Endodermal cell (in vitro differentiated cells): ENCODE measurements around the gene ILKAP. TPM values are rescaled to one million over a fixed set of nuclear protein-coding genes. Genes with fewer than 3 reads are reported as not detected.

Source experiments
- DNase-seq: peaks from one replicate; pipeline ENCODE4 v3.0.0-alpha.2; 2017
- H3K27ac ChIP-seq: 2 replicates; pipeline ENCODE4 v1.5.1; 2013; ENCODE audit warnings: mild to moderate bottlenecking, low read depth, low read length, moderate library complexity
- H3K27me3 ChIP-seq: 2 replicates; pipeline ENCODE4 v1.6.1; 2013; ENCODE audit warnings: mild to moderate bottlenecking, low read length, moderate library complexity; ENCODE audit not compliant: insufficient read depth, control insufficient read depth, poor library complexity, severe bottlenecking
- H3K36me3 ChIP-seq: 2 replicates; pipeline ENCODE4 v1.7.0; 2013; ENCODE audit warnings: mild to moderate bottlenecking, low read length, moderate library complexity; ENCODE audit not compliant: control insufficient read depth, insufficient read depth
- H3K4me1 ChIP-seq: one replicate; pipeline ENCODE4 v1.7.0; 2013; ENCODE audit warnings: low read length; ENCODE audit not compliant: control insufficient read depth, insufficient read depth
- H3K4me3 ChIP-seq: 2 replicates; pipeline ENCODE4 v1.5.1; 2013; ENCODE audit warnings: mild to moderate bottlenecking, low read length, moderate library complexity
- H3K9ac ChIP-seq: 2 replicates; pipeline ENCODE4 v1.6.1; 2013; ENCODE audit warnings: mild to moderate bottlenecking, low read length, moderate library complexity; ENCODE audit not compliant: poor library complexity, severe bottlenecking; ENCODE audit errors: extremely low read depth
- H3K9me3 ChIP-seq: 2 replicates; pipeline ENCODE4 v1.6.1; 2013; ENCODE audit warnings: mild to moderate bottlenecking, low read length, moderate library complexity; ENCODE audit not compliant: control insufficient read depth
- H3K27ac Mint-ChIP-seq: 2 replicates; pipeline ENCODE4 v1.8.0; 2020; ENCODE audit warnings: mixed read lengths
- H3K27me3 Mint-ChIP-seq: 2 replicates; pipeline ENCODE4 v1.8.0; 2021; ENCODE audit warnings: mild to moderate bottlenecking, mixed read lengths; ENCODE audit not compliant: insufficient read depth
- H3K36me3 Mint-ChIP-seq: 2 replicates; pipeline ENCODE4 v1.8.0; 2020; ENCODE audit warnings: low read depth, mixed read lengths
- H3K4me1 Mint-ChIP-seq: 2 replicates; pipeline ENCODE4 v1.8.0; 2020; ENCODE audit warnings: mixed read lengths
- H3K4me3 Mint-ChIP-seq: 2 replicates; pipeline ENCODE4 v1.8.0; 2020; ENCODE audit warnings: mild to moderate bottlenecking, moderate library complexity, mixed read lengths
- H3K9me3 Mint-ChIP-seq: 2 replicates; pipeline ENCODE4 v1.8.0; 2020; ENCODE audit warnings: mild to moderate bottlenecking, mixed read lengths
- CTCF ChIP-seq: fragments of 200-600 bp; sonication (generic); conservative IDR thresholded peaks from 2 replicates; pipeline ENCODE4 v1.5.0; 2021; ENCODE audit warnings: antibody characterized with exemption, mild to moderate bottlenecking
- WGBS, 2 experiments: methylation state at CpG; one replicate each; pipeline versions ENCODE4 v1.1.5 to v1.1.7; 2013; ENCODE audit warnings: missing lambda C conversion rate in 2 of 2, mixed read lengths in 1 of 2; ENCODE audit not compliant: insufficient coverage in 1 of 2, insufficient read length in 1 of 2; 5-methylcytosine and 5-hydroxymethylcytosine counted together
- total RNA-seq, 2 donors: library from RNA; stranded (reverse); fragmentation: NEBNext Ultra II Directional in 1 of 2; extraction: Animal tissue kit (Norgen Biotek cat#: 25700) in 1 of 2; gene quantifications; 2 replicates in 1 of 2; 3 replicates in 1 of 2; pipeline ENCODE4 v1.2.1, GENCODE V29; 2021

The ILKAP gene
- total RNA-seq, 2 donors from 2014 or later: 40.9 to 46.4 TPM

- Histone ChIP-seq H3K4me3 (no peak overlapping the region), H3K9me3 (no peaks in the 10 kb centered on the region), H3K27ac (no peak overlapping the region), H3K36me3 (peaks cover 59% of the 10 kb centered on the region), H3K27me3 (no peaks in the 10 kb centered on the region), H3K4me1 (no peaks in the 10 kb centered on the region), H3K9ac (no peak overlapping the region)
- Mint-ChIP-seq H3K36me3 (peaks cover 47% of the 10 kb centered on the region), H3K4me3 (no peak overlapping the region), H3K9me3 (no peaks in the 10 kb centered on the region), H3K27me3 (no peaks in the 10 kb centered on the region), H3K4me1 (no peaks in the 10 kb centered on the region), H3K27ac (no peak overlapping the region)
- WGBS, 2 experiments: 94 to 96% methylated on average over 9 to 11 of the region's 11 CpGs
- no peak for DNase-seq
- TF ChIP-seq CTCF: no peak
These were observed 48.5 kb upstream of the ILKAP start for GRCh38 chr2:238251986-238252385.

- no peaks in the 10 kb centered on the region for H3K27me3 ChIP-seq
- H3K4me3 Mint-ChIP-seq: no peak overlapping the region
- DNase-seq: no peak
- peaks cover 58% of the 10 kb centered on the region for H3K36me3 ChIP-seq
- whole genome bisulfite sequencing, 2 experiments: 89 to 97% methylated on average over 6 to 12 of the region's 12 CpGs
- H3K27ac ChIP-seq: no peak overlapping the region
- no peaks in the 10 kb centered on the region for H3K9me3 Mint-ChIP-seq
- no peaks in the 10 kb centered on the region for H3K9me3 ChIP-seq
- TF ChIP-seq CTCF: no peak
- H3K4me1 ChIP-seq: no peaks in the 10 kb centered on the region
- H3K27me3 Mint-ChIP-seq: no peaks in the 10 kb centered on the region
- H3K36me3 Mint-ChIP-seq: peaks cover 49% of the 10 kb centered on the region
- no peak overlapping the region for H3K27ac Mint-ChIP-seq
- H3K4me3 ChIP-seq: no peak overlapping the region
- H3K4me1 Mint-ChIP-seq: no peaks in the 10 kb centered on the region
- H3K9ac ChIP-seq: no peak overlapping the region
These were observed 47.8 kb upstream of the ILKAP start for GRCh38 chr2:238251331-238251730.

- Mint-ChIP-seq H3K4me1 (no peaks in the 10 kb centered on the region), H3K27me3 (no peaks in the 10 kb centered on the region), H3K9me3 (no peaks in the 10 kb centered on the region), H3K27ac (no peak overlapping the region), H3K36me3 (peaks cover 50% of the 10 kb centered on the region), H3K4me3 (no peak overlapping the region)
- no peak overlapping the region for H3K9ac ChIP-seq
- no peak for TF ChIP-seq CTCF
- DNase-seq: no peak
- H3K4me3 ChIP-seq: no peak overlapping the region
- no peaks in the 10 kb centered on the region for H3K4me1 ChIP-seq
- peaks cover 54% of the 10 kb centered on the region for H3K36me3 ChIP-seq
- H3K9me3 ChIP-seq: no peaks in the 10 kb centered on the region
- no peaks in the 10 kb centered on the region for H3K27me3 ChIP-seq
- no peak overlapping the region for H3K27ac ChIP-seq
- 94 to 100% methylated on average over 7 of the region's 7 CpGs for WGBS, 2 experiments
These were observed 47.4 kb upstream of the ILKAP start for GRCh38 chr2:238250896-238251295.
